ENCODE results near the gene RASA4B. TPM values are rescaled to one million over a fixed set of nuclear protein-coding genes. Genes with fewer than 3 reads are reported as not detected.
"Not testable (repeated sequence)": the region's sequence is repeated elsewhere in the genome, so short reads cannot be mapped to it uniquely, and the experiment has no call there.

The RASA4B gene
- total RNA-seq, 1 experiment from 2014 or later = 1.2 TPM

DNA sequence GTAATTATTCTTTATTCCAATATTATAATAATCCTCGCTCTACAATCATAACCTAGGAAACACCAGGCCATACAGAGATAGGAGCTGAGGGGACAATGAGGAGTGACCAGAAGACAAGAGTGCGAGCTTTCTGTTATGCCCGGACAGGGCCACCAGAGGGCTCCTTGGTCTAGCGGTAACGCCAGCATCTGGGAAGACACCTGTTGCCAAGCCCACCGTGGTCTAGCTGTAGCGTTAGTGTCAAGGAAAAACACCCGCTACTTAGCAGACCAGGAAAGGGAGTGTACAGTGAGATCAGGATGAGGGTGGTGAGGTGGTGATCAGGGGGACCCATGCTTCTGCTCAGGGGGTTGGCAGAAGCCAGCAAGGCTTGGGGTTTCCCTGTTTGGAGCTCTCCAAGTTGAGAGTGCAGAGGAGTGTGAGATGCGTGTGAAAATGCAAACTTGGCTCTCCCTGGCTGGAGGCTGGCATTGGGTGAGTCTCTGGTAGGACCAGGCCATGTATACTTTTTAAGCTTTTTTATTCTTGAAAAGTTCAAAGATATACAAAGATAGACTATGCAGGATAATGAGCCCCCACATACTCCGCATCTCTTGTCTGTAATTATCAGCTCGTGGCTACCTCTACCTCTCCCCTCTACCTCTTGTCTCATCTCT is 37.5 kb downstream of the RASA4B start:
- H3K36me3 ChIP-seq (ENCODE audit: low read depth); POLR2A ChIA-PET (ENCODE audit: unreplicated experiment); H3K9me2 ChIP-seq (ENCODE audit: insufficient read depth); H3K4me1 ChIP-seq (replicated peaks; ENCODE audit: insufficient read depth); H3K27ac ChIP-seq; H3K9me3 ChIP-seq (ENCODE audit: insufficient read depth, low read depth); CTCF ChIA-PET; H4K20me1 ChIP-seq (ENCODE audit: insufficient read depth); H3K27me3 ChIP-seq (ENCODE audit: insufficient read depth, low read depth); BruUV-seq (replicated peaks); H3K4me2 ChIP-seq; H3K4me3 ChIP-seq; H2AFZ ChIP-seq; intact Hi-C loops (cut with micrococcal nuclease; ENCODE audit: unreplicated experiment); H3K79me2 ChIP-seq (ENCODE audit: low read depth); H3F3A ChIP-seq (ENCODE audit: insufficient read depth, low read depth): not testable (repeated sequence)
- TF ChIP-seq, protein P1, sequence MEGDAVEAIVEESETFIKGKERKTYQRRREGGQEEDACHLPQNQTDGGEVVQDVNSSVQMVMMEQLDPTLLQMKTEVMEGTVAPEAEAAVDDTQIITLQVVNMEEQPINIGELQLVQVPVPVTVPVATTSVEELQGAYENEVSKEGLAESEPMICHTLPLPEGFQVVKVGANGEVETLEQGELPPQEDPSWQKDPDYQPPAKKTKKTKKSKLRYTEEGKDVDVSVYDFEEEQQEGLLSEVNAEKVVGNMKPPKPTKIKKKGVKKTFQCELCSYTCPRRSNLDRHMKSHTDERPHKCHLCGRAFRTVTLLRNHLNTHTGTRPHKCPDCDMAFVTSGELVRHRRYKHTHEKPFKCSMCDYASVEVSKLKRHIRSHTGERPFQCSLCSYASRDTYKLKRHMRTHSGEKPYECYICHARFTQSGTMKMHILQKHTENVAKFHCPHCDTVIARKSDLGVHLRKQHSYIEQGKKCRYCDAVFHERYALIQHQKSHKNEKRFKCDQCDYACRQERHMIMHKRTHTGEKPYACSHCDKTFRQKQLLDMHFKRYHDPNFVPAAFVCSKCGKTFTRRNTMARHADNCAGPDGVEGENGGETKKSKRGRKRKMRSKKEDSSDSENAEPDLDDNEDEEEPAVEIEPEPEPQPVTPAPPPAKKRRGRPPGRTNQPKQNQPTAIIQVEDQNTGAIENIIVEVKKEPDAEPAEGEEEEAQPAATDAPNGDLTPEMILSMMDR (conservative IDR thresholded peaks at IDR 0.05) = peak; percentile 55
- DNase-seq = peak in 1 of 2 experiments; percentile 74

DNA sequence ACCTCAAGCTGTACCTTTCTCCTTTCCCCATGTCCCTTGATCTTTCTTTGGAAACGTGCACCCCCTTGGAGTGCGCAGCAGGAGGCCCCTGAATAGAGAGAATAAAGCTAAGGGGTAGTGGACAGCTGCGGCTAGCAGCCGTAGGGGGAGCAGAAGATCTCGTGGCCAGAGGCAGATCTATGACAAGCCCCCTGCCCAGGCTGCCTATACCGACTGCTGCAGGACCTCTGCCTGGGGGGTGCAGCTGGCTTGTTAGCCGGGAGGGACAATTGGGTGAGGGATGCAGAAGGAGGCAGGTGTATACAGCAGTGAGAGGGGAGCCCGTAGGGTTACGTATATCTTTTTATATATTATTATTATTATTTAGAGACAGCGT is 38.4 kb downstream of the RASA4B start:
- H4K20me1 ChIP-seq (ENCODE audit: insufficient read depth); H3K4me3 ChIP-seq; H3K27me3 ChIP-seq (ENCODE audit: insufficient read depth, low read depth); POLR2A ChIA-PET (ENCODE audit: unreplicated experiment); BruUV-seq (replicated peaks); H3K9me3 ChIP-seq (ENCODE audit: insufficient read depth, low read depth); H3K79me2 ChIP-seq (ENCODE audit: low read depth); intact Hi-C loops (cut with micrococcal nuclease; ENCODE audit: unreplicated experiment); H3K36me3 ChIP-seq (ENCODE audit: low read depth); H3K4me1 ChIP-seq (replicated peaks; ENCODE audit: insufficient read depth); H3K4me2 ChIP-seq; H3K9me2 ChIP-seq (ENCODE audit: insufficient read depth); DNase-seq; CTCF ChIA-PET; H3K27ac ChIP-seq; H3F3A ChIP-seq (ENCODE audit: insufficient read depth, low read depth); H2AFZ ChIP-seq: not testable (repeated sequence)

DNA sequence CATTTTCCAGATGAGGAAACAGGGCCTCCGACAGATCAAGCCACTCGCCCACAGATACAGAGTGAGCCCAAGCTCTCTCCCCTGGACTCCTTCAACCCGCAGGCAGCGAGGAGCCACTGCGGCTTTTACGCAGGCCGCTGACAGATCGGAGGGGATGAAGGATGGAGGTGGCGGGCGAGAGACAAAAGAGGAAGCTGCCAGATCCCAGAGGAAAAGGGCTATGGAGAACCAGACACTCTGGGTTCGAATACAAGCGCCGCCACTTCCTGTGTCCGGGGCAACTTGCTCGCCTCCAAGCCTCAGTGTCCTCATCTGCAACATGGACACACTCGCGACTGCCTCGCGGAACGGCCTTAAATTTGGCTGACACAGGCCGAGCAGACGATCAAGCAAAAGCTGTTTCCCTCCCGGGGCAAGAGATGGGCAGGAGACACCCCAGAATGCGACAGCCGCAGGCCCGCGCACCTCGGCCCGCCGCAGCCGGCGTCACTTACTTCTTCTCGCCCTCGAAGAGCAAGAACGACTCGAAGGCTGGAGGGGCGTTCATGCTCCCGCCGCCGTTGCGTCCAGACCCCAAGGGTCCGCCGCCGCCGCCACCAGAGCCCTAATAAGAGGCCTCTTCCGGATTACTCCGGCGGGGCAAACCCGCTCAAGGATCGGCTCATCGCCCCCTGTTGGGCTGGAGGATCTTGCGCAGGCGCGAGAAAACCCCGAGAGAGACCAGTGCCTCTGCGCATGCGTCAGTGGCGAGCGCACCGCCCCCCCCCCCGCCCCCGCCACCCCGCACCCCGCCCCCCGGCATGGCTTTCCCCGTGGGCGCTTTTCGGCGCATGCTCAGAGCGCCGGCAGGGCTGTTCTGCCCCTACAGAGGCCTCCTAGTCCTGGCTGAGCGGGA is 39.0 kb downstream of the RASA4B start, which contains the start of gene POLR2J:
TSS of gene POLR2J (minus strand) at position 609 of the 895 bp plus-strand sequence. CDS start at position 547, 62 bp downstream.
- TF ChIP-seq, protein P1 (conservative IDR thresholded peaks at IDR 0.05) = peak; percentile 45; the same call in 1 of the 2 replicates
- peak within 1 kb of the TSS; percentile 50; the same call in 1 of the 2 replicates for H3K4me3 ChIP-seq
- H2AFZ ChIP-seq; H3K36me3 ChIP-seq (ENCODE audit: low read depth); H3F3A ChIP-seq (ENCODE audit: insufficient read depth, low read depth); H3K9me2 ChIP-seq (ENCODE audit: insufficient read depth); H3K27ac ChIP-seq; intact Hi-C loops (cut with micrococcal nuclease; ENCODE audit: unreplicated experiment); H3K27me3 ChIP-seq (ENCODE audit: insufficient read depth, low read depth); CTCF ChIA-PET; POLR2A ChIA-PET (ENCODE audit: unreplicated experiment); H3K4me2 ChIP-seq; H3K79me2 ChIP-seq (ENCODE audit: low read depth); H4K20me1 ChIP-seq (ENCODE audit: insufficient read depth); H3K4me1 ChIP-seq (replicated peaks; ENCODE audit: insufficient read depth); H3K9me3 ChIP-seq (ENCODE audit: insufficient read depth, low read depth): not testable (repeated sequence)
- DNase-seq = peak in 1 of 2 experiments; percentile 91
- BruUV-seq (replicated peaks) = TSS peak; percentile 54

DNA sequence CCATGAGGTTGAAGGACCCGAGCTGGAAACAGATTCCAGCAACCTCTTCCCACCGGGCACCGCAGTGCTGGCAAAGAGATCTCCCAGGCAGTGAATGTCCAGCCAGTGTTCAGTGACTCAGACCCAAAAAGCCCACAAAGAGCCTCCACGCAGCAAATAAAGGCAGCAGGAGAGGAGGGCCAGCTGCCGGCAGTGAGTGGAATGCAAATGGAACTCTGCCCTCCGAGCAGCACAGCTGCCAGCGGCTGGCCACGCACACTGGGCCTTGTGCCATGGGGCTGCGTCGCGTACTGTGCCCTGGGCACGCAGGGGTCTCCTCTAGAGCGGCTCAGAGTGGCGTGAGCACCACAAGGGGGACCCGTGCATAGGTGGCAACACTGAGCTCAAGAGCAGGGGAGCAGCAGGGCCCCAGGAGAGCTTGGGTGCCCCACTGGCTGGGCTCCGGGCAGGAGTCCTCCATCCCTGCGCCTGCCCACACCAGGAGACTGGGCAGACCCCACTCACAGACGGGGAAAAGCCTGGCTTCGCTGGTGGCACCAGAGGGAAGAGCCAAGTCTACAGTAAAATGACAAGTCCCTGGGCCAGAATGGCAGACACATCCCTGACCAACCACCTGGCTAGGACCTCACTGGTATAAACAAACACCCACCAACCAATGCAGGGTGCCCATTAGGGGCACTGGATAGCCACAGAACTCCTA is 42.7 kb downstream of the RASA4B start:
- H3K9me3 ChIP-seq (ENCODE audit: insufficient read depth, low read depth); BruUV-seq (replicated peaks); POLR2A ChIA-PET (ENCODE audit: unreplicated experiment): not testable (repeated sequence)

DNA sequence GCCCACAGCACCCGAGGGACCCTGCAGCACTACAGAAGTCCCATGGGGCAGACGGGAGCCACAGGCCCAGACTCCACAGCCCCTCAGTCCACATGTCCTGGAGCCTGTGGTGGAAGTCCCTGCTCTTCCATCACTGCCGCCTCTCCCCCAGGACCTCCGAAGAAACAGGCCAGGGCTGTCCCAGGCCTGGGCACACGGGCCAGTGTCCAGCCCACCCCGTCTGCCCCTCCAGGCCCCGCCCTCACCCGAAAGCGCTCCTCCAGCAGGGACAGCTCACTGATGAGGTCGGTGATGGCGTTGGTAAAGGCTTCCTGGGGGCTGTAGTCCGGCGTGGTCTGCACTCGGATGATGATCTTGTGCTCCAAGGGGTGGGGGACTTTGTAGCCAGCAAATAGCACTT is 43.5 kb downstream of the RASA4B start:
- H3K4me1 ChIP-seq (replicated peaks; ENCODE audit: insufficient read depth); H3K9me3 ChIP-seq (ENCODE audit: insufficient read depth, low read depth); BruUV-seq (replicated peaks); H3F3A ChIP-seq (ENCODE audit: insufficient read depth, low read depth); H3K79me2 ChIP-seq (ENCODE audit: low read depth); intact Hi-C loops (cut with micrococcal nuclease; ENCODE audit: unreplicated experiment); H3K4me3 ChIP-seq; CTCF ChIA-PET; POLR2A ChIA-PET (ENCODE audit: unreplicated experiment); H2AFZ ChIP-seq; H3K9me2 ChIP-seq (ENCODE audit: insufficient read depth); H3K36me3 ChIP-seq (ENCODE audit: low read depth); DNase-seq; H4K20me1 ChIP-seq (ENCODE audit: insufficient read depth); H3K27me3 ChIP-seq (ENCODE audit: insufficient read depth, low read depth); H3K4me2 ChIP-seq; H3K27ac ChIP-seq: not testable (repeated sequence)

More for the DNA sequence above, 42.7 kb downstream of the RASA4B start:
- DNase-seq; H3K4me1 ChIP-seq (replicated peaks; ENCODE audit: insufficient read depth); H3F3A ChIP-seq (ENCODE audit: insufficient read depth, low read depth); H4K20me1 ChIP-seq (ENCODE audit: insufficient read depth); CTCF ChIA-PET; H3K36me3 ChIP-seq (ENCODE audit: low read depth); H3K4me3 ChIP-seq; H3K9me2 ChIP-seq (ENCODE audit: insufficient read depth); H3K4me2 ChIP-seq; intact Hi-C loops (cut with micrococcal nuclease; ENCODE audit: unreplicated experiment); H2AFZ ChIP-seq; H3K79me2 ChIP-seq (ENCODE audit: low read depth); H3K27me3 ChIP-seq (ENCODE audit: insufficient read depth, low read depth); H3K27ac ChIP-seq: not testable (repeated sequence)
